Articular chondrocyte of knee joint (primary cell): ENCODE data around the gene PDGFA. TPM values are rescaled to one million over a fixed set of nuclear protein-coding genes. Genes with fewer than 3 reads are reported as not detected.

Experiments
- total RNA-seq: library from RNA; depleted of rRNA; stranded (reverse); fragments of >200 nt; gene quantifications from 2 replicates; pipeline ENCODE4 v1.2.3, GENCODE V29; 2012

Gene PDGFA
- total RNA-seq, result 28.1 and 34.6 TPM in 2 replicates

DNA sequence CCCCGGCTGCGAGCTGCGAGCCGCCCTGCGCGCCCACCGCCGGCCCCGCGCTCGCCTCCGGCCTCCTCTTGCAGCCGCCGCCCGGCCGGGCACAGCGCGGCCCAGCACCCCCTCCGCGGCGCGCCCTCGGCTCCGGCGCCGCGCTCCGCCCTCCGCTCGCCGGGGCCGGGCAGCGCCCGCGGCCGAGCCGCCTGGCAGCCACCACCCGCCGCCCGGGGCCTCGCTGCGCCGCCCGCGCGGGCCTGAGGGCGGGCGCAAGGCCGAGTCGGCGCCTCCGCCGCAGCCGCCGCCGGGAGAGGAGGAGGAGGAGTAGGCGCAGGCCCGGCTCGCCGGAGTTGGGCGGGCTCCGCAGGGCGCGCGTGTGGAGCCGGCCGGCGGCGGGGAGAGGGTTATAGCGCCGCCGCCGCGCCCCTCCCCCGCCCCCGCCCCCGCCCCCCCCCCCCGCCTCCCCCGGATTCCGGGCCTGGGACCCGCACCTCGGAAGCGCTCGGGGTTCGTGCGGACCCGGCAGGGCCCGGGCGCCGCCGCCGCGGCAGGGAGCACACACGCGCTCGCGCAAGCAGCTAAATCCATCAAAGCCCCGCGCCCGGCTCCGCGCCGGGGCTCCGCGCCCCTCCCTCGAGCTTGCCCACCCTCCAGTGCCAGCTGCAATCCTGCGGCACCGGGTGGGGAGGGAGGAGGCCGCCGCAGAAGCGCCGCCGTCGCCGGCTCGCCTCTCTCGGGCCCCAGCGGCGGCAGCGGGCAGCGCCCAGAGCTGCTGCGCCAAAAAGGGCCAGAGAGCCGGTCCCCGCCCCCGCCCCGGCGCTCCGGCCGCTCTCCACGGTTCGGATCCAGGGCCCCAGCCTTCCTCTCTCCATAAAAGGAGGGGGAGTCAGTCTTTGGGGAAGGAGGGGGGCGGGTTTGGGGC, at the start of gene PDGFA:
TSS of gene PDGFA (minus strand) at position 363 of the 907 bp plus-strand sequence. CDS start 845 bp downstream, outside the sequence.

Other genes with a start within 250 kb of the PDGFA start
- not detected in 2 replicates for gene FOXL3, start 229.7 kb downstream of the PDGFA start, total RNA-seq
- gene DNAAF5, start 206.9 kb upstream of the PDGFA start, total RNA-seq, result 17.8 and 18.3 TPM in 2 replicates
- gene PRKAR1B, start 207.4 kb upstream of the PDGFA start, total RNA-seq, result 8.6 and 9.1 TPM in 2 replicates